Keratinocyte (primary cell): ENCODE measurements around the gene FADS3. TPM values are rescaled to one million over a fixed set of nuclear protein-coding genes. Genes with fewer than 3 reads are reported as not detected.

Experiments used
- DNase-seq: peaks from one replicate; pipeline ENCODE4 v3.0.0-alpha.2; 2011; ENCODE audit warnings: low read depth, missing footprints, low spot score
- FAIRE-seq: peaks from 2 replicates; lab custom pipeline; 2011; peaks lifted over from hg19 to GRCh38; lab: Jason Lieb, UNC
- H2AFZ ChIP-seq: 2 replicates; pipeline ENCODE4 v1.6.0; 2012; ENCODE audit warnings: low read length, control low read depth, inconsistent platforms; ENCODE audit not compliant: control insufficient read depth
- H3K27ac ChIP-seq: 2 replicates; pipeline ENCODE4 v1.5.1; 2011; ENCODE audit warnings: low read length; ENCODE audit not compliant: control insufficient read depth, insufficient read depth
- H3K27me3 ChIP-seq: 3 replicates; pipeline ENCODE4 v1.6.0; 2011; ENCODE audit warnings: low read length; ENCODE audit not compliant: control insufficient read depth, insufficient read depth; ENCODE audit errors: extremely low read depth
- H3K36me3 ChIP-seq, 2 experiments: 2 replicates in 1 of 2; 3 replicates in 1 of 2; pipeline ENCODE4 v1.5.1; 2011; ENCODE audit warnings: low read length in 2 of 2, mild to moderate bottlenecking in 1 of 2; ENCODE audit not compliant: control insufficient read depth in 2 of 2, insufficient read depth in 2 of 2; ENCODE audit errors: extremely low read depth in 1 of 2
- H3K4me1 ChIP-seq: 3 replicates; pipeline ENCODE4 v1.5.1; 2011; ENCODE audit warnings: low read length; ENCODE audit not compliant: control insufficient read depth, insufficient read depth; ENCODE audit errors: extremely low read depth
- H3K4me2 ChIP-seq: 3 replicates; pipeline ENCODE4 v1.6.0; 2011; ENCODE audit warnings: low read depth, low read length; ENCODE audit not compliant: control insufficient read depth, insufficient read depth; ENCODE audit errors: extremely low read depth
- H3K4me3 ChIP-seq, 3 experiments: fragments of 200-600 bp in 1 of 3; sonication (generic) in 1 of 3; 2 replicates in 2 of 3; 3 replicates in 1 of 3; pipeline ENCODE4 v1.5.1; 2011 to 2016; ENCODE audit warnings: low read length in 3 of 3, mild to moderate bottlenecking in 3 of 3, control low read depth in 2 of 3, inconsistent platforms in 1 of 3, low read depth in 1 of 3, mixed read lengths in 1 of 3, mixed run types in 1 of 3, moderate library complexity in 1 of 3; ENCODE audit not compliant: control insufficient read depth in 2 of 3, insufficient read depth in 2 of 3; ENCODE audit errors: extremely low read depth in 1 of 3
- H3K79me2 ChIP-seq: 2 replicates; pipeline ENCODE4 v1.6.0; 2012; ENCODE audit warnings: low read length; ENCODE audit not compliant: control insufficient read depth, insufficient read depth
- H3K9ac ChIP-seq: 3 replicates; pipeline ENCODE4 v1.6.0; 2011; ENCODE audit warnings: low read length; ENCODE audit not compliant: control insufficient read depth, insufficient read depth; ENCODE audit errors: extremely low read depth
- H3K9me1 ChIP-seq: 3 replicates; pipeline ENCODE4 v1.6.0; 2011; ENCODE audit warnings: low read length; ENCODE audit not compliant: control insufficient read depth, insufficient read depth; ENCODE audit errors: extremely low read depth
- H3K9me3 ChIP-seq: 2 replicates; pipeline ENCODE4 v1.5.1; 2012; ENCODE audit warnings: low read depth, low read length; ENCODE audit not compliant: control insufficient read depth
- H4K20me1 ChIP-seq: 3 replicates; pipeline ENCODE4 v1.6.0; 2011; ENCODE audit warnings: low read length; ENCODE audit not compliant: control insufficient read depth, insufficient read depth; ENCODE audit errors: extremely low read depth
- CTCF ChIP-seq, 3 experiments: IDR thresholded peaks in 1 of 3; conservative IDR thresholded peaks in 1 of 3; optimal IDR thresholded peaks in 1 of 3; 2 replicates in 2 of 3; 3 replicates in 1 of 3; pipeline versions ENCODE3 to v1.5.1; 2011; ENCODE audit warnings: low read length in 3 of 3, mild to moderate bottlenecking in 3 of 3, moderate library complexity in 2 of 3, control low read depth in 1 of 3, inconsistent platforms in 1 of 3; ENCODE audit not compliant: insufficient read depth in 2 of 3; ENCODE audit errors: extremely low read depth in 1 of 3
- EZH2 ChIP-seq: IDR thresholded peaks from one replicate; pipeline ENCODE4 v1.6.1; 2012; ENCODE audit warnings: inconsistent platforms, mild to moderate bottlenecking, low read length, moderate library complexity
- dilution Hi-C: fragments of 300-500 bp; cut with MboI; formaldehyde crosslinking; loops from one replicate; pipeline ENCODE4 v1.7.0; 2020; ENCODE audit warnings: low sequenced_read_pairs; ENCODE audit not compliant: extremely low pct_ligation_motif_present
- polyA plus RNA-seq, 5 experiments: library from polyadenylated mRNA; depleted of rRNA in 3 of 5; stranded (reverse) in 3 of 5; stranded (forward) in 1 of 5; unstranded in 1 of 5; fragments of >200 nt; gene quantifications; 1 replicate in 1 of 5; 2 replicates in 3 of 5; 3 replicates in 1 of 5; pipeline versions ENCODE4 v1.2.1 to v1.2.3, GENCODE V29; 2011 to 2012; ENCODE audit warnings: missing spikeins in 2 of 5, low read depth in 1 of 5, low replicate concordance in 1 of 5

Gene FADS3
- polyA plus RNA-seq, 1 donor (not counting 4 experiments of a cell fraction or from before 2014, with no cell fraction given), result 33.9 TPM

- Histone ChIP-seq H3K9me1 (no peaks in the 10 kb centered on the region), H3K9me3 (no peaks in the 10 kb centered on the region), H3K27me3 (no peaks in the 10 kb centered on the region), H3K79me2 (peaks cover 33% of the 10 kb centered on the region), H3K4me1 (peaks cover 13% of the 10 kb centered on the region), H3K9ac (no peak overlapping the region), H3K27ac (no peak overlapping the region), H3K4me3 (no peak overlapping the region), H2AFZ (no peak overlapping the region), H3K36me3 (peaks cover 22 to 32% of the 10 kb centered on the region in 2 experiments), H4K20me1 (peaks cover 5% of the 10 kb centered on the region), H3K4me2 (no peak overlapping the region)
- DNase-seq (no peak), FAIRE-seq (no peak)
- dilution Hi-C loops, result no loop called here
- no peak for TF ChIP-seq CTCF (optimal IDR thresholded peaks at IDR 0.05 in 1 of 3, IDR thresholded peaks at IDR 0.05 in 1 of 3, conservative IDR thresholded peaks at IDR 0.05 in 1 of 3; ENCODE audit: extremely low read depth in 1 of 3, insufficient read depth in 2 of 3, low read length in 3 of 3)
- no peak for TF ChIP-seq EZH2
Measured at GRCh38 chr11:61836193-61836592, 55.2 kb downstream of the FADS3 start.

DNA sequence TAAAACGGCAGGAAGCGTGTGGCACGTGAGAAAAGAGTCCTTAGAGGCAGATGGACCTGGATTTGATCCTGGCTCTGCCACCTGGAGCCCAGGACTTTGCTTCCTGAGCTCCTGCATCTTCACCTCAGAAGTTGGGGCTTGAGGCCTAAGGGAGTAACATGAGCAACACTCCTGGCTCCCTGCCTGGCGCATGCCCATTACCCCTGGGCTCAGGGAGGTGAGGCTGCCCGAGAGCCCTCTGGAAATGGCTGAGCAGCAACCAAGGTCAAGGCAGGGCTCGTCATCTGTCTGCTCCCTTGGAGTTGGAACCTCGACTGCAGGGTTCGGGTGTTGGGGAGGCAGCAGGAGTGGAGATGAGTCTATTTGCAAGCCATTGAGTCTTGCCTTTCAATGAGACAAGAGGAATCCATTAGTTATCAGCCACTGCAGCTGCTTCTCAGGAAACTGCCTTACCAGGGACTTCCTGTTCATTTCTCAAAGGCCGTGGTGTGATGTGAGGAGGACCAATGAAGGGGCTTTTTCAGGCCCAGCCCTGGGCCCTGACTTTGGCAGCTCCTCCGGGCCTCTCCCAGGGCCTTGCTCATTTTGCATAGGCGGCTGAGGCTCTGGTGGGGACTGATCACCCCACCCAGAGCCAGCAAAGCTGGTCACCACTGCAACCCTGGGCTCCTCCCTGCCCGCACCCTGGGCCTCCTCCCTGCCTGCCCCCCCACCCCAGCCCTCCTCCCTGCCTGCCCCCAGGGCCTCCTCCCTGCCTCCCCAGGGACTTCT, 56.9 kb downstream of the FADS3 start:
- Histone ChIP-seq H3K79me2 (peaks cover 48% of the 10 kb centered on the region), H3K27me3 (no peaks in the 10 kb centered on the region), H3K36me3 (peaks cover 11 to 19% of the 10 kb centered on the region in 2 experiments), H3K4me1 (peaks cover 27% of the 10 kb centered on the region), H4K20me1 (peaks cover 5% of the 10 kb centered on the region), H3K4me2 (no peak overlapping the region), H3K9me3 (no peaks in the 10 kb centered on the region), H3K9ac (no peak overlapping the region), H3K27ac (no peak overlapping the region), H3K4me3 (no peak overlapping the region), H3K9me1 (no peaks in the 10 kb centered on the region), H2AFZ (no peak overlapping the region)
- FAIRE-seq (no peak), DNase-seq (no peak)
- TF ChIP-seq EZH2 (no peak), CTCF (optimal IDR thresholded peaks at IDR 0.05 in 1 of 3, IDR thresholded peaks at IDR 0.05 in 1 of 3, conservative IDR thresholded peaks at IDR 0.05 in 1 of 3; ENCODE audit: extremely low read depth in 1 of 3, insufficient read depth in 2 of 3, low read length in 3 of 3) (no peak)
- dilution Hi-C loops, result no loop called here
